Liver (tissue), 9 donors: ENCODE results near the gene CFAP54. TPM values are rescaled to one million over a fixed set of nuclear protein-coding genes. Genes with fewer than 3 reads are reported as not detected.

ENCODE experiments used
- DNase-seq: peaks from one replicate; pipeline ENCODE4 v3.0.0-alpha.2; 2017; ENCODE audit warnings: low spot score
- H3K27ac ChIP-seq, 2 donors: one replicate each; pipeline ENCODE4 v1.7.0; 2013; ENCODE audit warnings: inconsistent platforms in 2 of 2, low read length in 2 of 2, control low read depth in 1 of 2, low read depth in 1 of 2, mild to moderate bottlenecking in 1 of 2
- H3K27me3 ChIP-seq, 4 donors: one replicate each; pipeline versions ENCODE4 v1.6.1 to v1.7.0; 2013; ENCODE audit warnings: low read length in 3 of 4, inconsistent platforms in 1 of 4, mild to moderate bottlenecking in 1 of 4, moderate library complexity in 1 of 4; ENCODE audit not compliant: control insufficient read depth in 4 of 4, insufficient read depth in 4 of 4
- H3K36me3 ChIP-seq, 4 donors: one replicate each; pipeline versions ENCODE4 v1.6.1 to v1.7.0; 2013; ENCODE audit warnings: low read length in 3 of 4, mild to moderate bottlenecking in 3 of 4, low read depth in 1 of 4, moderate library complexity in 1 of 4; ENCODE audit not compliant: control insufficient read depth in 4 of 4, insufficient read depth in 3 of 4
- H3K4me1 ChIP-seq, 4 donors: one replicate each; pipeline versions ENCODE4 v1.6.1 to v1.7.0; 2013; ENCODE audit warnings: low read length in 3 of 4, mild to moderate bottlenecking in 3 of 4, moderate library complexity in 1 of 4; ENCODE audit not compliant: control insufficient read depth in 4 of 4, insufficient read depth in 4 of 4
- H3K4me3 ChIP-seq, 3 donors: one replicate each; pipeline versions ENCODE4 v1.6.1 to v1.7.0; 2013; ENCODE audit warnings: low read length in 3 of 3, control low read depth in 1 of 3, low read depth in 1 of 3, mild to moderate bottlenecking in 1 of 3
- H3K9ac ChIP-seq, 2 donors: one replicate each; pipeline ENCODE4 v1.7.0; 2013; ENCODE audit warnings: low read length in 2 of 2, mild to moderate bottlenecking in 2 of 2, moderate library complexity in 2 of 2, control low read depth in 1 of 2, low read depth in 1 of 2
- H3K9me3 ChIP-seq, 4 donors: one replicate each; pipeline versions ENCODE4 v1.6.1 to v1.7.0; 2013; ENCODE audit warnings: low read length in 3 of 4; ENCODE audit not compliant: control insufficient read depth in 4 of 4
- EGR1 ChIP-seq, 2 donors: IDR thresholded peaks; 2 replicates each; pipeline ENCODE4 v1.6.1; 2016 to 2018; ENCODE audit warnings: antibody characterized with exemption in 2 of 2, low read depth in 2 of 2
- FOXA1 ChIP-seq: IDR thresholded peaks from 2 replicates; pipeline ENCODE4 v1.6.1; 2016; ENCODE audit warnings: antibody characterized with exemption
- FOXA2 ChIP-seq: IDR thresholded peaks from 2 replicates; pipeline ENCODE4 v1.6.1; 2016; ENCODE audit warnings: antibody characterized with exemption
- GABPA ChIP-seq, 2 donors: IDR thresholded peaks in 1 of 2; conservative IDR thresholded peaks in 1 of 2; 2 replicates each; pipeline ENCODE4 v1.6.1; 2016; ENCODE audit warnings: antibody characterized with exemption in 2 of 2, mild to moderate bottlenecking in 1 of 2, moderate library complexity in 1 of 2
- HNF4A ChIP-seq, 2 donors: conservative IDR thresholded peaks; 2 replicates each; pipeline ENCODE4 v1.6.1; 2016; ENCODE audit warnings: antibody characterized with exemption in 2 of 2, mild to moderate bottlenecking in 2 of 2
- HNF4G ChIP-seq: IDR thresholded peaks from 2 replicates; pipeline ENCODE4 v1.6.1; 2016; ENCODE audit warnings: antibody characterized with exemption
- JUND ChIP-seq, 2 donors: IDR thresholded peaks; 2 replicates each; pipeline ENCODE4 v1.6.1; 2016; ENCODE audit warnings: antibody characterized with exemption in 2 of 2
- NR2F2 ChIP-seq: IDR thresholded peaks from 2 replicates; pipeline ENCODE4 v1.6.1; 2016; ENCODE audit warnings: antibody characterized with exemption
- RAD21 ChIP-seq, 2 donors: IDR thresholded peaks; 2 replicates each; pipeline ENCODE4 v1.6.1; 2016; ENCODE audit warnings: antibody characterized with exemption in 2 of 2, mild to moderate bottlenecking in 2 of 2
- RXRA ChIP-seq, 2 donors: IDR thresholded peaks; 2 replicates each; pipeline ENCODE4 v1.6.1; 2017 to 2018; ENCODE audit warnings: antibody characterized with exemption in 2 of 2, mild to moderate bottlenecking in 1 of 2
- SP1 ChIP-seq: IDR thresholded peaks from 2 replicates; pipeline ENCODE4 v1.6.1; 2018; ENCODE audit warnings: antibody characterized with exemption, mild to moderate bottlenecking
- TAF1 ChIP-seq: conservative IDR thresholded peaks from 2 replicates; pipeline ENCODE4 v1.6.1; 2016; ENCODE audit warnings: antibody characterized with exemption, mild to moderate bottlenecking
- YY1 ChIP-seq: IDR thresholded peaks from 2 replicates; pipeline ENCODE4 v1.6.1; 2016; ENCODE audit warnings: antibody characterized with exemption, mild to moderate bottlenecking
- WGBS: extraction: QIAGEN DNeasy Blood & Tissue Kit; methylation state at CpG from one replicate; pipeline ENCODE4 v1.1.7; 2013; 5-methylcytosine and 5-hydroxymethylcytosine counted together
- polyA plus RNA-seq, 2 donors: library from polyadenylated mRNA; stranded (reverse) in 1 of 2; unstranded in 1 of 2; fragments of 200-250 nt in 1 of 2; fragments of >200 nt in 1 of 2; fragmentation: Nextera tagmentation in 1 of 2; extraction: Ambion mirVana in 1 of 2; gene quantifications; one replicate each; pipeline versions ENCODE4 v1.2.1 to v1.2.3, GENCODE V29; 2013 to 2015
- total RNA-seq, 2 donors: library from RNA; depleted of rRNA; stranded (reverse); fragments of >200 nt; gene quantifications; one replicate each; pipeline ENCODE4 v1.2.3, GENCODE V29; 2014
- TF ChIP-seq, protein P1 (sequence below): fragments of 150-350 bp; IDR thresholded peaks from 2 replicates; pipeline ENCODE4 v1.5.1; 2017; ENCODE audit warnings: improper control_type of control experiment, low read depth, low read length; ENCODE audit not compliant: missing input control
- TF ChIP-seq, protein P2 (sequence below): IDR thresholded peaks from 2 replicates; pipeline ENCODE4 v1.6.1; 2016; ENCODE audit warnings: antibody characterized with exemption
- TF ChIP-seq, protein P3 (sequence below): IDR thresholded peaks from 2 replicates; pipeline ENCODE4 v1.6.1; 2016; ENCODE audit warnings: antibody characterized with exemption, mild to moderate bottlenecking
- TF ChIP-seq, protein P4 (sequence below): IDR thresholded peaks from 2 replicates; pipeline ENCODE4 v1.6.1; 2016; ENCODE audit warnings: antibody characterized with exemption
- TF ChIP-seq, protein P5 (sequence below): IDR thresholded peaks from 2 replicates; pipeline ENCODE4 v1.6.1; 2016; ENCODE audit warnings: antibody characterized with exemption
- donor health status: healthy.
- donor health status: healthy.
- donor health status: healthy.
- donor health status: healthy.
- donor health status: healthy.

CFAP54 gene
- total and polyA plus RNA-seq, 4 donors, result 0.01 to 0.19 (median 0.15) TPM

DNA sequence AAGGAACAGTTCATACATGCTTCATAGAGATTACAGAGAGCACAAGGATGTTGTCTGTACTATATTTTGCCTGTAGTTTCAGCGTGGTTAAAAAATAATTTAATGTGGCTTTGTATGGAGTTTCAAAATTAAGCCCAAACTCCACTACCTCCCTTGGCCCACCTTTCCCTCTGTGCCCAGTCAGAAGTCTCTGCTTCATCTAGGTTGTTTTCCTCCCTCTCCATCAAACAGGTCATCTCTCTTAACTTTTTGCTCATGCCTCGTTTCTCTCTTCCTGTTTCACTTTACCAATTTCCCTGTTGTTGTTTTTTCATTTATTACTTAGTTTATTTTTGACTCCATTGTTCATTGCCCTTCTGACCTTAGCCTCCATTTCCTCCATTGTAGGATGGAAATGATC is 322.8 kb downstream of the CFAP54 start:
- Histone ChIP-seq H3K27ac (no peak overlapping the region), H3K27me3 (peaks cover 0 to 7% (median 0%) of the 10 kb centered on the region in 4 donors), H3K4me1 (no peaks in the 10 kb centered on the region), H3K36me3 (no peaks in the 10 kb centered on the region), H3K9me3 (peaks cover 0 to 3% (median under 1%) of the 10 kb centered on the region in 4 donors), H3K4me3 (no peak overlapping the region), H3K9ac (no peak overlapping the region)
- no peak for DNase-seq
- 41% methylated on average over 2 of the region's 2 CpGs for whole genome bisulfite sequencing
- TF ChIP-seq YY1, result no peak
- TF ChIP-seq RAD21 (IDR thresholded peaks at IDR 0.05), result no peak
- no peak for TF ChIP-seq RXRA (IDR thresholded peaks at IDR 0.05)
- TF ChIP-seq HNF4A (conservative IDR thresholded peaks at IDR 0.05), result no peak
- no peak for TF ChIP-seq HNF4G
- no peak for TF ChIP-seq FOXA1
- TF ChIP-seq FOXA2, result no peak
- no peak for TF ChIP-seq NR2F2
- TF ChIP-seq, protein P1, sequence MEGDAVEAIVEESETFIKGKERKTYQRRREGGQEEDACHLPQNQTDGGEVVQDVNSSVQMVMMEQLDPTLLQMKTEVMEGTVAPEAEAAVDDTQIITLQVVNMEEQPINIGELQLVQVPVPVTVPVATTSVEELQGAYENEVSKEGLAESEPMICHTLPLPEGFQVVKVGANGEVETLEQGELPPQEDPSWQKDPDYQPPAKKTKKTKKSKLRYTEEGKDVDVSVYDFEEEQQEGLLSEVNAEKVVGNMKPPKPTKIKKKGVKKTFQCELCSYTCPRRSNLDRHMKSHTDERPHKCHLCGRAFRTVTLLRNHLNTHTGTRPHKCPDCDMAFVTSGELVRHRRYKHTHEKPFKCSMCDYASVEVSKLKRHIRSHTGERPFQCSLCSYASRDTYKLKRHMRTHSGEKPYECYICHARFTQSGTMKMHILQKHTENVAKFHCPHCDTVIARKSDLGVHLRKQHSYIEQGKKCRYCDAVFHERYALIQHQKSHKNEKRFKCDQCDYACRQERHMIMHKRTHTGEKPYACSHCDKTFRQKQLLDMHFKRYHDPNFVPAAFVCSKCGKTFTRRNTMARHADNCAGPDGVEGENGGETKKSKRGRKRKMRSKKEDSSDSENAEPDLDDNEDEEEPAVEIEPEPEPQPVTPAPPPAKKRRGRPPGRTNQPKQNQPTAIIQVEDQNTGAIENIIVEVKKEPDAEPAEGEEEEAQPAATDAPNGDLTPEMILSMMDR, result no peak
- no peak for TF ChIP-seq SP1
- no peak for TF ChIP-seq JUND (IDR thresholded peaks at IDR 0.05)
- no peak for TF ChIP-seq GABPA (IDR thresholded peaks at IDR 0.05 in 1 of 2, conservative IDR thresholded peaks at IDR 0.05 in 1 of 2)
- TF ChIP-seq, protein P2, sequence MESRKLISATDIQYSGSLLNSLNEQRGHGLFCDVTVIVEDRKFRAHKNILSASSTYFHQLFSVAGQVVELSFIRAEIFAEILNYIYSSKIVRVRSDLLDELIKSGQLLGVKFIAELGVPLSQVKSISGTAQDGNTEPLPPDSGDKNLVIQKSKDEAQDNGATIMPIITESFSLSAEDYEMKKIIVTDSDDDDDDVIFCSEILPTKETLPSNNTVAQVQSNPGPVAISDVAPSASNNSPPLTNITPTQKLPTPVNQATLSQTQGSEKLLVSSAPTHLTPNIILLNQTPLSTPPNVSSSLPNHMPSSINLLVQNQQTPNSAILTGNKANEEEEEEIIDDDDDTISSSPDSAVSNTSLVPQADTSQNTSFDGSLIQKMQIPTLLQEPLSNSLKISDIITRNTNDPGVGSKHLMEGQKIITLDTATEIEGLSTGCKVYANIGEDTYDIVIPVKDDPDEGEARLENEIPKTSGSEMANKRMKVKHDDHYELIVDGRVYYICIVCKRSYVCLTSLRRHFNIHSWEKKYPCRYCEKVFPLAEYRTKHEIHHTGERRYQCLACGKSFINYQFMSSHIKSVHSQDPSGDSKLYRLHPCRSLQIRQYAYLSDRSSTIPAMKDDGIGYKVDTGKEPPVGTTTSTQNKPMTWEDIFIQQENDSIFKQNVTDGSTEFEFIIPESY, result no peak
- TF ChIP-seq, protein P3, sequence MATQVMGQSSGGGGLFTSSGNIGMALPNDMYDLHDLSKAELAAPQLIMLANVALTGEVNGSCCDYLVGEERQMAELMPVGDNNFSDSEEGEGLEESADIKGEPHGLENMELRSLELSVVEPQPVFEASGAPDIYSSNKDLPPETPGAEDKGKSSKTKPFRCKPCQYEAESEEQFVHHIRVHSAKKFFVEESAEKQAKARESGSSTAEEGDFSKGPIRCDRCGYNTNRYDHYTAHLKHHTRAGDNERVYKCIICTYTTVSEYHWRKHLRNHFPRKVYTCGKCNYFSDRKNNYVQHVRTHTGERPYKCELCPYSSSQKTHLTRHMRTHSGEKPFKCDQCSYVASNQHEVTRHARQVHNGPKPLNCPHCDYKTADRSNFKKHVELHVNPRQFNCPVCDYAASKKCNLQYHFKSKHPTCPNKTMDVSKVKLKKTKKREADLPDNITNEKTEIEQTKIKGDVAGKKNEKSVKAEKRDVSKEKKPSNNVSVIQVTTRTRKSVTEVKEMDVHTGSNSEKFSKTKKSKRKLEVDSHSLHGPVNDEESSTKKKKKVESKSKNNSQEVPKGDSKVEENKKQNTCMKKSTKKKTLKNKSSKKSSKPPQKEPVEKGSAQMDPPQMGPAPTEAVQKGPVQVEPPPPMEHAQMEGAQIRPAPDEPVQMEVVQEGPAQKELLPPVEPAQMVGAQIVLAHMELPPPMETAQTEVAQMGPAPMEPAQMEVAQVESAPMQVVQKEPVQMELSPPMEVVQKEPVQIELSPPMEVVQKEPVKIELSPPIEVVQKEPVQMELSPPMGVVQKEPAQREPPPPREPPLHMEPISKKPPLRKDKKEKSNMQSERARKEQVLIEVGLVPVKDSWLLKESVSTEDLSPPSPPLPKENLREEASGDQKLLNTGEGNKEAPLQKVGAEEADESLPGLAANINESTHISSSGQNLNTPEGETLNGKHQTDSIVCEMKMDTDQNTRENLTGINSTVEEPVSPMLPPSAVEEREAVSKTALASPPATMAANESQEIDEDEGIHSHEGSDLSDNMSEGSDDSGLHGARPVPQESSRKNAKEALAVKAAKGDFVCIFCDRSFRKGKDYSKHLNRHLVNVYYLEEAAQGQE, result no peak
- TF ChIP-seq, protein P4, sequence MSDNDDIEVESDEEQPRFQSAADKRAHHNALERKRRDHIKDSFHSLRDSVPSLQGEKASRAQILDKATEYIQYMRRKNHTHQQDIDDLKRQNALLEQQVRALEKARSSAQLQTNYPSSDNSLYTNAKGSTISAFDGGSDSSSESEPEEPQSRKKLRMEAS, result no peak
- TF ChIP-seq TAF1, result no peak
- TF ChIP-seq, protein P5, sequence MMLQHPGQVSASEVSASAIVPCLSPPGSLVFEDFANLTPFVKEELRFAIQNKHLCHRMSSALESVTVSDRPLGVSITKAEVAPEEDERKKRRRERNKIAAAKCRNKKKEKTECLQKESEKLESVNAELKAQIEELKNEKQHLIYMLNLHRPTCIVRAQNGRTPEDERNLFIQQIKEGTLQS, result no peak
- TF ChIP-seq EGR1 (IDR thresholded peaks at IDR 0.05; ENCODE audit: low read depth in 2 of 2), result no peak
